Activated T-cell treated with anti-CD3 and anti-CD28 coated beads, Interleukin-2, amount 50 U/mL, for 72 hours (primary cell): Measurements from ENCODE around the gene NEURL1B. TPM values are rescaled to one million over a fixed set of nuclear protein-coding genes. Genes with fewer than 3 reads are reported as not detected.
A peak's percentile ranks its signal among the peaks of the same experiment; 100 is the strongest.

Experiments used
- ATAC-seq, 2 donors: fragments of 150-1000 bp; cut with Tn5 transposase; replicated peaks in 1 of 2; 2 replicates each; pipeline ENCODE4 v1.10.0; 2021; ENCODE audit warnings: moderate library complexity in 2 of 2, mild to moderate bottlenecking in 1 of 2
- DNase-seq, 2 donors: peaks; one replicate each; pipeline ENCODE4 v3.0.0; 2021 to 2022; ENCODE audit warnings: mixed read lengths in 1 of 2
- H3K27ac Mint-ChIP-seq: one replicate; pipeline ENCODE4 v1.8.0; 2022; ENCODE audit warnings: mild to moderate bottlenecking, moderate library complexity, mixed read lengths
- H3K27me3 Mint-ChIP-seq: one replicate; pipeline ENCODE4 v1.8.0; 2022; ENCODE audit warnings: low read depth, mixed read lengths
- H3K36me3 Mint-ChIP-seq, 2 donors: one replicate each; pipeline ENCODE4 v1.8.0; 2022; ENCODE audit warnings: mixed read lengths in 2 of 2, mild to moderate bottlenecking in 1 of 2; ENCODE audit not compliant: insufficient read depth in 2 of 2
- H3K4me1 Mint-ChIP-seq: one replicate; pipeline ENCODE4 v1.8.0; 2022; ENCODE audit warnings: low read depth, mixed read lengths
- H3K4me3 Mint-ChIP-seq, 2 donors: one replicate each; pipeline ENCODE4 v1.8.0; 2022; ENCODE audit warnings: mild to moderate bottlenecking in 2 of 2, mixed read lengths in 2 of 2, moderate library complexity in 2 of 2
- H3K9me3 Mint-ChIP-seq, 2 donors: one replicate each; pipeline ENCODE4 v1.8.0; 2022; ENCODE audit warnings: mixed read lengths in 2 of 2
- total RNA-seq, 2 donors: library from RNA; stranded (reverse); gene quantifications; one replicate each; pipeline ENCODE4 v1.2.3, GENCODE V29; 2022

NEURL1B gene
- total RNA-seq, 2 donors from 2014 or later, result 0.29 to 0.63 TPM

DNA sequence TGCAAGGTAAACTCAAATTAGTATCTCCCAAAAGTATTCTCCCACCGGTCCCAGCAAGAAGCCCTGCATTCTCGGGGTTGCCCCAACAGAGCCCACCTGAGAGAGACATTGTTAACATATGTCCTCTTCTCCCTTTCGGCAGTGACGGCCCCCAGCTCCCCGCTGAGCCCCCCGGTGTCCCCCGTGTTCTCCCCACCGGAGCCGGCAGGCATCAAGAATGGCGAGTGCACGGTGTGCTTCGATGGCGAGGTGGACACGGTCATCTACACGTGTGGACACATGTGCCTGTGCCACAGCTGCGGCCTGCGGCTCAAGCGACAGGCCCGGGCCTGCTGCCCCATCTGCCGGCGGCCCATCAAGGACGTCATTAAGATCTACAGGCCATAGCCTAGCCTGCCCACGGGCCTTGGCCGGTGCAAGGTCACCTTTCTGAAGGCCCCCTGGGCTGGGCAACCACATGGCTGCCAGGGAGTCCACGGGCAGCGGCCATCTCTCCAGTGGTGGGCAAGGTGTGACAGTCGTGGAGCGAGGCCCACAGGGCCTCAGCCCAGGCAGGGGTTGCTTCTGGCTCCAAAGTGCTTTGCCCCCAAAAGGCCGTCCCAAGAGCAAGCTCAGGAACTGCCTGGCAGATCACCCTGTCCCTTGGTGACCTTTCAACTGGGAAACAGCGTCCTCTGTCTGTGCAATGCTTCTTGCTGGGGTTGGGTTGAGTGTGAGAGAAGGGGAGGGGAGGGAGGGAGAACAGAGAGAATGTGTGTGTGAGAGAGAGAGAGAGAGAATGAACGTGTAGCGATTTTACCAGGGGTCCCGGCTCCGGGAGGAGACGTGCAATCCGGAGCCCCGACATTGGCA, 45.7 kb downstream of the NEURL1B start:
- peaks cover 25% of the 10 kb centered on the region for H3K4me1 Mint-ChIP-seq
- H3K9me3 Mint-ChIP-seq, result no peaks in the 10 kb centered on the region
- H3K36me3 Mint-ChIP-seq, result peaks cover 0 to 2% of the 10 kb centered on the region in 2 donors
- H3K4me3 Mint-ChIP-seq, result no peak overlapping the region
- H3K27ac Mint-ChIP-seq, result no peak overlapping the region
- H3K27me3 Mint-ChIP-seq, result peaks cover 16% of the 10 kb centered on the region
- DNase-seq (no peak), ATAC-seq (no peak)

DNA sequence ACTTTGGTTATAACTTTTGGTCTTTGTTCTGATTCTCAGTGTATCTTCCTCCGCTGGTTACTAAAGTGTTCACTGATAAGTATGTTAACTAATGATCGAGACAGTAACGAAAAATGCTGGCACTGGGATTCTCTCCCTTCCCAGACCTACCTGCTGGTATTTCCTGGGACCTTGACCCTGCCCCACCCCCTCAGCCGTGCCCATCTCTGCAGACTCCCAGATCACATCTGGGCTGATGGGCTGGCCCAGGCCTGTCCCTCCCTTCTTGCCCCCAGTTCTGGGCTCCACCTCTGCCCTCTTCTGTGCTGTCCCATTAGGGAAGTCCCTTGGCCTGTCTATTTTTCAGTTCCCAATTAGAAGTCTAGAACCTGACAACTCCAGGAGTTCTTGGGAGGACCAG, 46.9 kb downstream of the NEURL1B start:
- no peak overlapping the region for H3K27ac Mint-ChIP-seq
- H3K4me1 Mint-ChIP-seq, result peaks cover 25% of the 10 kb centered on the region
- H3K4me3 Mint-ChIP-seq, result no peak overlapping the region
- H3K36me3 Mint-ChIP-seq, result no peaks in the 10 kb centered on the region
- H3K9me3 Mint-ChIP-seq, result no peaks in the 10 kb centered on the region
- DNase-seq (no peak), ATAC-seq (no peak)
- H3K27me3 Mint-ChIP-seq, result peaks cover 16% of the 10 kb centered on the region

DNA sequence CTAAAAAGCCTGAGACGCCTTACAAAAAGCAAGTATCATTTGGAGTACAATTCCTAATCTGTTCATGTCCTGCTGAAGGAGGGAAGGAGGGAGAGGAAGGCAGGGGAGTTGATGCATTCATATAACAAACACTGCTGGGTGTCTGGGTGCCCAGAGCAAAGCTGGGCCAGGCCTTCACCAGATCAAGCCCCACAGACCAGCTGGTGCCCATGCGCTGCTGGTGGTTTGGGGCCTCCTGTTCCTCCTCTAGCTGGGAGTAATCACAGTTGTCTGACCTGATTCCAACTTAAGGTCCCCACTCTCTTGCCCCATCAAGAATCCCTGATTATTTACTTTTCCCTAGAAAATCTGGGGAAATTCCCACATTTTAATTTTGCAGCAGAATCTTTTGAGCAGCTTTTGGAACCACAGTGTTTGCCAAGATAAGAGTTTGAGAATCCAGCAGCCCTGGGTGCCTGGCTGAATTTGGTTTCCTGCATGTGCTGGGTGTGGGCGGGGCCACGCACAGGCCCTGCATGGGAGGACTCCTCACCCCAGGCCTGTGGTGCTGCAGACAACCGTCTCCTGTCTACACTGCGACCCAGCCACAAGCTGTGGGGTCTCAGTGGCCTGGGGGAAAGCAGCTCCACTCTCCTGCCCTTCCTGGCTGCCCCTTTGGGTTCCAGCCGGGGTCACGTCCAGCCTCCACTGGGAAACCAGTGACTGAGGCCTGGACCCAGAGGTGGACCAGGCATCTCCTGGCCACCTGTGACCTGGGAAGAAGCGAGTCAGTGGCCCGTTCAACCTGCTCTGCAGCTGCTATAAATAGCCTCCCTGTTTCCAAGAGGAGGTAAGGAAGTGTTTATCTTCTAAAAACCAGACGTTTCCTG, 47.5 kb downstream of the NEURL1B start:
- no peak overlapping the region for H3K27ac Mint-ChIP-seq
- no peak overlapping the region for H3K4me3 Mint-ChIP-seq
- DNase-seq (peak; percentile 23 to 40), ATAC-seq (peak in 1 of 2 donors; percentile 35)
- peaks cover 16% of the 10 kb centered on the region for H3K27me3 Mint-ChIP-seq
- H3K4me1 Mint-ChIP-seq, result peaks cover 25% of the 10 kb centered on the region
- H3K36me3 Mint-ChIP-seq, result no peaks in the 10 kb centered on the region
- no peaks in the 10 kb centered on the region for H3K9me3 Mint-ChIP-seq

DNA sequence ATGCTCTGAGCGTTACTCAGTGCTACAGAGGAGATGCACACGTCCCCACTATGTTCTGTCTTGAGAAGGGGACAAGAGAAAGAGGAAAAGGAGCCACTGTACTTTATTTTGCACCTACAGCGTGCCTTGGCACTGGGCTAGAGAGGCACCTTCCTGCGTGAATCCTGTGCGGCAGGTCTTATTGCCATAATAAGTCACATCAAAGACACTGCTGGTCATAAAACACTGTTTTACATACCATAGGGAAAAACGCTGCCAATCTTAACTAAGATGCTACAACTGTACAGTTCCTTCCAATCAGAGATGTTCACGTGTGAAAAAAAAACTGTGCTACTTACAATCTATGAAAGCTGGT, 48.1 kb downstream of the NEURL1B start:
- H3K27ac Mint-ChIP-seq, result no peak overlapping the region
- ATAC-seq (no peak), DNase-seq (no peak)
- H3K27me3 Mint-ChIP-seq, result peaks cover 16% of the 10 kb centered on the region
- H3K36me3 Mint-ChIP-seq, result no peaks in the 10 kb centered on the region
- no peaks in the 10 kb centered on the region for H3K9me3 Mint-ChIP-seq
- H3K4me1 Mint-ChIP-seq, result peaks cover 25% of the 10 kb centered on the region
- no peak overlapping the region for H3K4me3 Mint-ChIP-seq

DNA sequence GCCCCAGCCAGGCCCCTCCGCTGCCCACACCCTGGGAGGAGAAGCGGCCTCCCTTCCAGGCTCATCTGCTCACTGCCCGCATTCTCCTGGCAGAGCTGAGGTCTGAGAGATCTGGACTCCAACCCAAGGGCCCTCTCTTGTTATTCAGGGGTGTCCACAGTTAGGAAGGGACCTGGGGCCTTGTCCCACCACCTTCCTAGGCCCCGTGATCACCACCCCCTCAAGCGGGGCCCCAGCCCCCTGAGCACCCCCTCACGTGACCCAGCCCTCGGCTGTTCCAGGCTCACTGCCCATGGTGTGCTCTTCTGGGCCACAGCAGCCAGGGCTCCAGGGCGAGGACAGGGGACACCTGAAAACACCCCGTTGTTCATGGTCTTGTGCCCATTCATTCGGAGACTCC, 48.7 kb downstream of the NEURL1B start:
- Mint-ChIP-seq H3K27ac (no peak overlapping the region), H3K4me3 (no peak overlapping the region), H3K27me3 (peaks cover 11% of the 10 kb centered on the region), H3K36me3 (no peaks in the 10 kb centered on the region), H3K4me1 (peaks cover 25% of the 10 kb centered on the region), H3K9me3 (no peaks in the 10 kb centered on the region)
- peak; percentile 39 to 42 for ATAC-seq
- no peak for DNase-seq

DNA sequence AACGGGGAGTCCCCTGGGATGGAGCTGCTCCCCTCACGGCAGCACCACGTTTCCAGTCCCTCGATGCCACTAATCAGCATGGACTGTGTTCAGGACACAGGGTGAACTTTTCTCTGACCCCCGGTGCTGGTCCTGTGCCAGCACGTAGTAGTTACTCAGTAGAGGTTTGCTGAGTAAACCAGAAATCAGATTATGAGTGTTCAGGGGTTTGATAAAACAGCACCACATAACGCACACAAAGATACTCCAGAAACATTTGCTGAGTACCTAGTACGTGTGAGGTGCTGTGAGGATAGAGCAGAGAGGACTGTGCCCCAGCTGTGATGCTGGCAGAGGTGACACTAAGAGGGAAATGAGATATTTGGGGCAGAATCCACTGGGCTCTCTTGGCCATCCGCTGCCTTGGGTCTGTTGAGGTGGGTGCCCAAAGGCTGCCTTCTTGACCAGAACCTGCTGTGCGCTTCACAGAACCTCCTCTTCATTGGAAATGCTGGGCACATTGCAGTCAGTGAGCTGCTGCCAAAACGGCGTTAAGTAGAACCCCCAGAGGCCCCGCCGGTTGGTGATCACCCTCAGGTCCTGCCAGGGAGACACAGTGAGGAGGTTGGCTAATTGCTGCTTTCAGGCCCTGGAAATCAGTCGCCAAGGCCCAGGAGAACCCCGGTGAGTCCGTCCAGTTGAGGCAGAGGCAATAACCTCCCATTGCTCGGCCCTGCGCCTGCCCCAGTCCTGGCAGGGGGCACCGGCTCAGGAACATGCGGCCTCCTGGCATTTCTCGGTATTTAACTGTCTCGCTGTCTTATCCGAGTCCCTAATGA, 49.4 kb downstream of the NEURL1B start:
- no peak overlapping the region for H3K4me3 Mint-ChIP-seq
- no peaks in the 10 kb centered on the region for H3K36me3 Mint-ChIP-seq
- ATAC-seq (peak; percentile 93 to 95), DNase-seq (peak; percentile 49 to 59)
- H3K27ac Mint-ChIP-seq, result no peak overlapping the region
- H3K9me3 Mint-ChIP-seq, result no peaks in the 10 kb centered on the region
- peaks cover 25% of the 10 kb centered on the region for H3K4me1 Mint-ChIP-seq
- peaks cover 6% of the 10 kb centered on the region for H3K27me3 Mint-ChIP-seq

DNA sequence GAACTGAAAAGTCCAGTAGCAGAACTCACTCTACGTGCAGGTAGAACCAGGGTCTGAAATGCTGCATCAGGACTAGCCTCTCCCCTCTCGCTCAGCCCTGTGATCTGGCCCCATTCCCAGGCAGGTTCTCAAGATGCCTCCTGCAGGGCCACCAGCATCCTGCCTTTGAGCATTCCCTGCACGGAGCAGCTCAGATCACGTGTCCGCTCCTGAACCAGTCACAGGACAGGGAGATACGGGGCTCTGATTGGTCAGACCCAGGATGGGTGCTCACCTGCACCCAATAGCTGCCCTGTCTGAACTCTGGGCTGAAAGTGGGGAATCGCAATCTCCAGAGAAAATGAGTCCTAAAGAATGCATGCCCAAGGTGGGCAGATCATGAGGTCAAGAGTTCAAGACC, 50.8 kb downstream of the NEURL1B start:
- Mint-ChIP-seq H3K9me3 (no peaks in the 10 kb centered on the region), H3K27me3 (peaks cover 6% of the 10 kb centered on the region), H3K36me3 (no peaks in the 10 kb centered on the region), H3K4me3 (no peak overlapping the region), H3K4me1 (peaks cover 25% of the 10 kb centered on the region), H3K27ac (no peak overlapping the region)
- ATAC-seq (no peak), DNase-seq (no peak)

DNA sequence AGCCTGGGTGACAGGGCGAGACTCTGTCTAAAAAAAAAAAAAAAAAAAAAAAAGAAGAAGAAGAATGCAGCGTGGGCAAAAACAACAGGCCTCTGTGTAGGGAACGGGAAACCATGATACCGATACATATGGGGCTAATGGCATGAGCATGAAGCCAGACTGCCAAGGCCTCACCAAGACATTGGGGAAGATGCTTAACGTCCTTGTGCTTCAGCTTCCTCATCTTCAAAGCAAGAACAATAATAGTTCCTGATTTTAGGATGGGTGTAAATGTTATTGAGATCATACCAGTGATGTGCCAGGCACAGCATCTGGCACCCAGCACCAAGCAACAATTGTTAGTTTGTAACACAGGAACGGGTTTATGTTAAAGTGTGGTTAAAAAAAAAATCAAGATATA, 51.4 kb downstream of the NEURL1B start:
- DNase-seq (no peak), ATAC-seq (no peak)
- Mint-ChIP-seq H3K27ac (no peak overlapping the region), H3K27me3 (peaks cover 6% of the 10 kb centered on the region), H3K4me3 (no peak overlapping the region), H3K4me1 (peaks cover 31% of the 10 kb centered on the region), H3K36me3 (no peaks in the 10 kb centered on the region), H3K9me3 (no peaks in the 10 kb centered on the region)

DNA sequence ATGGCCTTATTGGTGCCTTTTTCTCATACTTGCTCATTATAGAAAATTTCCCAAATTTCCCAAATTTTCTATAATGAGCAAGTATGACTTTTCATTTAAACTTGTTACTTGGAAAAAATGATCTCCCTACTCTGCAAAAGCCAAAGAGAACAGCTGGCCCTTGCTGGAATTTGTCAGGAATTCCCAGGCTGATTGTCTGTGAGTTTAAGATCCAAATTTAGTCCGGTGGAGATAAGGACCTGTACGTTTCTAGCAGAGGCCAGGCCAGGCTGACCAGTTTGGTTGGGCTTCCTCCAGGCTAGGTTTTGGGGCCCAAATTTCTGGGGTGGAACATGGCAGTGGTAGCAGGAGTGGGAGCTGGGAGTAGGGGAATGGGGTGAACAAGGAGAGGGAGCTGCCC, 51.9 kb downstream of the NEURL1B start:
- H3K4me1 Mint-ChIP-seq, result peaks cover 33% of the 10 kb centered on the region
- no peaks in the 10 kb centered on the region for H3K9me3 Mint-ChIP-seq
- DNase-seq, result no peak
- H3K27me3 Mint-ChIP-seq, result peaks cover 6% of the 10 kb centered on the region
- H3K4me3 Mint-ChIP-seq, result no peak overlapping the region
- ATAC-seq, result no peak
- H3K36me3 Mint-ChIP-seq, result no peaks in the 10 kb centered on the region
- H3K27ac Mint-ChIP-seq, result no peak overlapping the region

DNA sequence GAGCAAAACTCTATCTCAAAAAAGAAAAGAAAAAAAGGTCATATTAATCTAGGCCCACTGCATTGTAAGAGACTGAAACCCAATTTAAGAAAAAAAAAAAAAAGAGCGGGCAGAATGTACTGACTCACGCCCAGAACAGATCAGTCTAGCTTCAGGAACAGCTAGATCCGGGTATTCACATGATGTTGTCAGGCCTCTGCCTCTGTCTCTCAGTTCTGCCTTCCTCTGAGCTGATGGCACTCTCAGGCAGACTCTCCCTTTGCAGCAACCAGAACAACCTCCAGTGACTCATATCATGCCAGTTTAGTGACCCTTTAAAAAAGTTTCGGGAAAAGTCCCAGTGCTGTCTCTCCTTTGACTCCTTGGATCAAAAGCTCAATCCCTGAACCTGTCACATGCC, 53.0 kb downstream of the NEURL1B start:
- Mint-ChIP-seq H3K27ac (no peak overlapping the region), H3K9me3 (no peaks in the 10 kb centered on the region), H3K36me3 (no peaks in the 10 kb centered on the region), H3K27me3 (peaks cover 6% of the 10 kb centered on the region), H3K4me3 (no peak overlapping the region), H3K4me1 (peaks cover 22% of the 10 kb centered on the region)
- DNase-seq, result no peak
- ATAC-seq, result no peak

DNA sequence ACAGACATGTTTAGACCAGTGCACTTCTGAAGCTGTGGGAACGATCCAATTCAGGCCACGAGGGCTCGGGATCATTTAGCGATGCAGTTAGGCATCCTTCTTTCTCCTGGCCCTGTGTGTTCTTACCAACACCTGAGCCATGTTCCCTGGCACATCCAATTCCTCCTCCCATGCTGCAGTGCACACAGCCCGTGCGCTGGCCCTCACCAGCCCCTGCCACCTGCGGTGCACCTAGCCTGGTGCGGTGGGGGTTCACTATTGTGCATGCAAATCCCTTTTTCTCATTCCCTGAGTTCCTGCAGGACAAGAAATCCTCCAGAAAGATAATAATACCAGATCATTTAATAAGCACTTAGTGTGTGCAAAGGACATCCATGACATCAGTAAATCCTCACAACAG, 53.5 kb downstream of the NEURL1B start:
- Mint-ChIP-seq H3K4me3 (no peak overlapping the region), H3K36me3 (no peaks in the 10 kb centered on the region), H3K4me1 (peaks cover 17% of the 10 kb centered on the region), H3K27ac (no peak overlapping the region), H3K27me3 (peaks cover 6% of the 10 kb centered on the region), H3K9me3 (no peaks in the 10 kb centered on the region)
- DNase-seq, result no peak
- no peak for ATAC-seq

DNA sequence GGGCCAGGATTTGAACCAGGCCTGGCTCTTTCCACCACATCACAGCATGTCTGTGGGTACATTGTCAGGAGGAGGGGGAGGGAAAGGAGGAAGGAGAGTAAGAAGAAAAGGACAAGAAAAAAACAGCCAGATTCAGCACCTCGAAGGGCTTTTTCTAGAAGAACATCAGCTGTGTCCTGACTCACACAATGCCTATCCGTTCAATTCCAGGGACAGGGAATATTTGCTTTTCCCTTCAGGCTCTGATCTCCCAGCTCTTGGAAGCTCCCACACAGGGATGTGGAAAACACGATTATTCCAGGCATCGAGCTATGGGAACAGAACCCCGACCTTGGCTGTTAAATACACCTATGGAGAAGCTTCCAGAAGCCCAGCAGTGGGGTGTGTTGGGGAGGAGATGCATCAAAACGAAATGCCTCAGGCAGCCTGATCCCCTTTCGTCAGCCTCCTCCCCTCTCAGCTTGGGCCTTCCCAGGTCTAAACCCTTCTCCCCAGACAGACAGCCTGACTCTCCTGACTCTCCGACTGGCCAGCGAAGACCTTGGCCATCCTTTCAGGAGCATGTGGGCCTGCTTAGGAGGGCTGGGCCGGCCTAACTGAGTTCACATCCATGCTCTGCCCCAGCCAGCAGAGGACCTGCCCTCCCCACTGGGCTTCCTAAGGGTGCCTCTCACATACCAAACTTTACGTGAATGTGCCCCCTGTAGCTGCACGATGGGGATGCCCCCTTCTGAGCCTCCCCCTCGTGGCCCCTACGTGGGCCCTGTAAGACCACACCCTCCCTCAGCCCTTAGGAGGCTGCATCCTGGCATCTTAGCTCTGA, 54.4 kb downstream of the NEURL1B start:
- Mint-ChIP-seq H3K36me3 (no peaks in the 10 kb centered on the region), H3K27me3 (peaks cover 6% of the 10 kb centered on the region), H3K4me1 (peaks cover 11% of the 10 kb centered on the region), H3K27ac (no peak overlapping the region), H3K9me3 (no peaks in the 10 kb centered on the region), H3K4me3 (no peak overlapping the region)
- DNase-seq (no peak), ATAC-seq (no peak)
